ENCODE results near the gene DCUN1D3. TPM values are rescaled to one million over a fixed set of nuclear protein-coding genes. Genes with fewer than 3 reads are reported as not detected.

Gene DCUN1D3
- total and polyA plus RNA-seq, 3 experiments from 2014 or later = 1.4 to 13.2 (median 12.7) TPM

DNA sequence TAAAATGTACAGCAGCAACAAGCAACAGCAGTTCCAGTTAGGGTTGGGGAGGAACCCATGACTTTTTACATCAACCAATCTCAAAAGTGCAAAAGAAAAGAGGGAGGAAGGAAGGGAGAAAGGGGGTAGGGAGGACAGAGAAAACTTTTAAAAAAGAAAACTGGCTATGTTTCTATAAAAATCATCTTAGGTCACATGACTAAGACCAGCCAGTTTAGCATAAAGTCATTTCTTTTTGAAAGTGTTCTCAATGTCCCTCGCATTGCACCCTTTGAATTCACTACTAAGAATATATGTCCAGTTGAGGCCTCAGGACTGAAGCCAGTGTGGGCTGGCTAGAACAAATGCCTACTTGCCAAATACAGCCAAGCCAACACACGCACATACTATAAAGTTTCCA is 28.9 kb downstream of the DCUN1D3 start:
- Mint-ChIP-seq H3K36me3 (peaks cover 0 to 3% (median 0%) of the 10 kb centered on the region in 3 donors), H3K27ac (peak overlapping the region in 1 of 8 donors; percentile 21), H3K4me1 (peaks cover 37 to 46% (median 44%) of the 10 kb centered on the region in 3 donors), H3K9me3 (no peaks in the 10 kb centered on the region), H3K27me3 (no peaks in the 10 kb centered on the region), H3K4me3 (no peak overlapping the region)
- Histone ChIP-seq H3K27ac (ENCODE audit: low read depth, low read length) (no peak overlapping the region), H3K27me3 (ENCODE audit: insufficient read depth, low read length, poor library complexity, severe bottlenecking) (no peaks in the 10 kb centered on the region), H3K4me1 (ENCODE audit: insufficient read depth, low read length) (peaks cover 30% of the 10 kb centered on the region), H3K4me3 (ENCODE audit: low read length) (no peak overlapping the region), H3K36me3 (ENCODE audit: insufficient read depth, low read length) (no peaks in the 10 kb centered on the region), H3K9me3 (ENCODE audit: low read length) (no peaks in the 10 kb centered on the region)
- CTCF ChIA-PET = no interaction called here
- no peak for DNase-seq
- POLR2A ChIA-PET = no interaction called here

DNA sequence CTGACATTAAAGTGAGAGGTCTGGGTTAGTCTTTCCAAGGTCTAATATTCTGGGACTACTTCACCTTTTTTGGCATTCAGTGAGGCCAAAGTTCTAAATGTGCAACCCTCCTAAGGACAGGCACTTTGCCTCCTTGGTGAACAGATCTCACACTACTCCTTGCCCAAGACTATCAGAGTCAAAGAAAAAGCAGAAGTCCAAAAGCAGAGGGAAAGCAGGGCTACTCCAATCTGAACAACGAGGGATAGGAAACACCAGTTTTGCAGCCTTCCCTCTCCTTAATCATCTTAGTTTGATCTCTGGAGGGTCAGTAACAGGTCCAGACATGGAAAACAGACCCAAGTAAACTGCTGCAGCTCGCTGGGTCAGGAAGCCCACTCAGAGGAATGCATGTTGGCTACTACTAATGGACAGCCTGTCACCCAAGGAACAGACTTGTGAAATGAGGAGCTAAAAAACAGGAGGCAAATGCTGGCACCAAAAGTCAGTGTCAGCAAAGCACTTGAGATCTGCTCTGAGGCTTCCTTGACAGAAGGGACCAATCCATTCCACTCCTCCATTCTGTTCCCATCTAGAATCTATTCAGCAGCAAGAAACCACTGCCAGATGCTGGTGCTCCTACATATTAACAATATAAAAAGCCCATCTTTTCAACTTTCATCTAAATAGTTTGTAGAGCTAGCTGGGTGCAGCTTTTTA is 29.9 kb downstream of the DCUN1D3 start:
- Histone ChIP-seq H3K4me3 (ENCODE audit: low read length) (no peak overlapping the region), H3K9me3 (ENCODE audit: low read length) (no peaks in the 10 kb centered on the region), H3K36me3 (ENCODE audit: insufficient read depth, low read length) (no peaks in the 10 kb centered on the region), H3K4me1 (ENCODE audit: insufficient read depth, low read length) (peaks cover 27% of the 10 kb centered on the region), H3K27ac (ENCODE audit: low read depth, low read length) (no peak overlapping the region), H3K27me3 (ENCODE audit: insufficient read depth, low read length, poor library complexity, severe bottlenecking) (no peaks in the 10 kb centered on the region)
- Mint-ChIP-seq H3K4me1 (peaks cover 36 to 50% (median 47%) of the 10 kb centered on the region in 3 donors), H3K27ac (peak overlapping the region in 3 of 8 donors; percentile 21 to 29 (median 23)), H3K9me3 (no peaks in the 10 kb centered on the region), H3K4me3 (no peak overlapping the region), H3K27me3 (no peaks in the 10 kb centered on the region), H3K36me3 (peaks cover 0 to 3% (median 0%) of the 10 kb centered on the region in 3 donors)
- CTCF ChIA-PET = no interaction called here
- DNase-seq = no peak
- POLR2A ChIA-PET = no interaction called here

GRCh38 chr16:20868890-20869289 is 31.3 kb downstream of the DCUN1D3 start:
- no peaks in the 10 kb centered on the region for H3K36me3 ChIP-seq (ENCODE audit: insufficient read depth, low read length)
- Mint-ChIP-seq H3K27ac (peak overlapping the region in 2 of 8 donors; percentile 34 to 42), H3K27me3 (no peaks in the 10 kb centered on the region), H3K36me3 (peaks cover 0 to 3% (median 0%) of the 10 kb centered on the region in 3 donors), H3K4me1 (peaks cover 30 to 43% (median 43%) of the 10 kb centered on the region in 3 donors), H3K4me3 (no peak overlapping the region), H3K9me3 (no peaks in the 10 kb centered on the region)
- ChIA-PET POLR2A (no interaction called here), CTCF (interaction anchor here (1.7 kb wide), 1 partner anchor 18 kb away, joined by 4 read pairs; no protein-coding TSS in a partner anchor)
- no peak for DNase-seq
- no peaks in the 10 kb centered on the region for H3K27me3 ChIP-seq (ENCODE audit: insufficient read depth, low read length, poor library complexity, severe bottlenecking)
- no peak overlapping the region for H3K4me3 ChIP-seq (ENCODE audit: low read length)
- H3K4me1 ChIP-seq (ENCODE audit: insufficient read depth, low read length) = peaks cover 14% of the 10 kb centered on the region
- no peak overlapping the region for H3K27ac ChIP-seq (ENCODE audit: low read depth, low read length)
- H3K9me3 ChIP-seq (ENCODE audit: low read length) = no peaks in the 10 kb centered on the region

DNA sequence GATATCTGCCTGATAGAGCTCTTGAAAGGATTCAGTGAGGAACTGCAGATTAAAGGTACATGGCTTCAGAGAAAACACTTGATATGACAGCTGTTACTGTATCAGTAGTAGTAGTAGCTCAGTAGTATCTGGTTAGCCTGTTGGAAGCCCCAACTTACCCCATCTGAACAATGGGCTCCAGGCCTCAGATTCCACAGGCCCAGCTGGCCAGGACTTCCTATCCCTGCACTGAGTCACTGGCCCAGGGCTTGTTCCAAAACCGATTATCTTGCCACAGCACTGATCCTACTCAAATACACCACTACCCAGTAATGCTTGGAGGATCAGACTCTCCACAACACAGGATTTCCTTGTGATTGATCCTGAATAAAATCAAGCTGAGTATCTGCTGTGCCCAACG is 32.6 kb downstream of the DCUN1D3 start:
- Mint-ChIP-seq H3K9me3 (no peaks in the 10 kb centered on the region), H3K4me1 (peaks cover 22 to 37% (median 35%) of the 10 kb centered on the region in 3 donors), H3K27ac (no peak overlapping the region), H3K4me3 (no peak overlapping the region), H3K36me3 (peaks cover 0 to 3% (median 3%) of the 10 kb centered on the region in 3 donors), H3K27me3 (no peaks in the 10 kb centered on the region)
- Histone ChIP-seq H3K4me3 (ENCODE audit: low read length) (no peak overlapping the region), H3K9me3 (ENCODE audit: low read length) (no peaks in the 10 kb centered on the region), H3K4me1 (ENCODE audit: insufficient read depth, low read length) (peaks cover 2% of the 10 kb centered on the region), H3K27me3 (ENCODE audit: insufficient read depth, low read length, poor library complexity, severe bottlenecking) (no peaks in the 10 kb centered on the region), H3K36me3 (ENCODE audit: insufficient read depth, low read length) (no peaks in the 10 kb centered on the region), H3K27ac (ENCODE audit: low read depth, low read length) (no peak overlapping the region)
- ChIA-PET POLR2A (no interaction called here), CTCF (interaction anchor here (1.7 kb wide), 1 partner anchor 17 kb away, joined by 4 read pairs; no protein-coding TSS in a partner anchor)
- no peak for DNase-seq

- H3K36me3 ChIP-seq (ENCODE audit: insufficient read depth, low read length) = no peaks in the 10 kb centered on the region
- H3K27ac ChIP-seq (ENCODE audit: low read depth, low read length) = no peak overlapping the region
- Mint-ChIP-seq H3K4me1 (peaks cover 19 to 30% (median 28%) of the 10 kb centered on the region in 3 donors), H3K36me3 (peaks cover 0 to 9% (median 3%) of the 10 kb centered on the region in 3 donors), H3K4me3 (no peak overlapping the region), H3K9me3 (no peaks in the 10 kb centered on the region), H3K27ac (peak overlapping the region in 1 of 8 donors; percentile 7), H3K27me3 (no peaks in the 10 kb centered on the region)
- H3K4me3 ChIP-seq (ENCODE audit: low read length) = no peak overlapping the region
- H3K9me3 ChIP-seq (ENCODE audit: low read length) = no peaks in the 10 kb centered on the region
- DNase-seq = no peak
- no peaks in the 10 kb centered on the region for H3K4me1 ChIP-seq (ENCODE audit: insufficient read depth, low read length)
- CTCF ChIA-PET = interaction anchor here (0.9 to 4.1 kb wide), 2 partner anchors 8 to 17 kb away, joined by 3 to 22 read pairs; no protein-coding TSS in a partner anchor
- POLR2A ChIA-PET = no interaction called here
- no peaks in the 10 kb centered on the region for H3K27me3 ChIP-seq (ENCODE audit: insufficient read depth, low read length, poor library complexity, severe bottlenecking)
Observed at GRCh38 chr16:20866801-20867200, 33.4 kb downstream of the DCUN1D3 start.

DNA sequence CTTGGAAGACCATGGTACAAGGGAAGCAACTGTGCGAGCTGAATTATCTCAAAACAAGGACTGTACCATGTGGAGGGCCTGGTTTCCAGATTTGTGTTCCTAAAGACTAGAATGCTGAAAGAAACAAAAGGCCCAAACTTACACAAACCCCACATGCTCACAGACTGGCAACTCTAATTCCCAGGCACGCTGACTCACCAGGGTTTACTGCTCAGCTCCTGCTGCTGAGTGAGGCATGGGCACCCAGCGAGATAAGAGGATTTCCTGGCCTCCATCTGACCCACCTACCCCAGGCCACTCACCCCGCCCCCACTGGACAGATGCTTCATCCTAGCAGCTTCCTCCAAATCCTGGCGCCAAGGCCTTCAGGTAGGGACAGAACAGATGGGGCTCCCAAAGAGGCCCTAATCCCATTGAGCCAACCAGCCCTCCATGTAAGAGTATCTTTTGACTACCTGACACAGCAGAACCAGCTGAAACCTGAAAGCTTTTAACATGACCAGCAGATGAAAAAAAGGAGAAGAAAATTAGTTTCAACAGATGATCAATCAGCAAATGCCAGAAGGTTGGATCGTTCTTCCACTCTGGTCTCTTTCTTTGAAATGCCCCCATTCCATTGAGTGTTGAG is 33.9 kb downstream of the DCUN1D3 start:
- H3K36me3 Mint-ChIP-seq = peaks cover 0 to 15% (median 3%) of the 10 kb centered on the region in 3 donors
- no peak overlapping the region for H3K4me3 ChIP-seq (ENCODE audit: low read length)
- no peaks in the 10 kb centered on the region for H3K9me3 Mint-ChIP-seq
- no peaks in the 10 kb centered on the region for H3K27me3 ChIP-seq (ENCODE audit: insufficient read depth, low read length, poor library complexity, severe bottlenecking)
- no peaks in the 10 kb centered on the region for H3K27me3 Mint-ChIP-seq
- no peaks in the 10 kb centered on the region for H3K36me3 ChIP-seq (ENCODE audit: insufficient read depth, low read length)
- H3K4me1 ChIP-seq (ENCODE audit: insufficient read depth, low read length) = no peaks in the 10 kb centered on the region
- no peak overlapping the region for H3K27ac Mint-ChIP-seq
- no peak overlapping the region for H3K27ac ChIP-seq (ENCODE audit: low read depth, low read length)
- no peak overlapping the region for H3K4me3 Mint-ChIP-seq
- no peak for DNase-seq
- H3K9me3 ChIP-seq (ENCODE audit: low read length) = no peaks in the 10 kb centered on the region
- CTCF ChIA-PET = interaction anchor here (0.9 to 4.1 kb wide), 2 partner anchors 8 to 16 kb away, joined by 3 to 22 read pairs; no protein-coding TSS in a partner anchor
- peaks cover 19 to 30% (median 27%) of the 10 kb centered on the region in 3 donors for H3K4me1 Mint-ChIP-seq
- POLR2A ChIA-PET = no interaction called here

DNA sequence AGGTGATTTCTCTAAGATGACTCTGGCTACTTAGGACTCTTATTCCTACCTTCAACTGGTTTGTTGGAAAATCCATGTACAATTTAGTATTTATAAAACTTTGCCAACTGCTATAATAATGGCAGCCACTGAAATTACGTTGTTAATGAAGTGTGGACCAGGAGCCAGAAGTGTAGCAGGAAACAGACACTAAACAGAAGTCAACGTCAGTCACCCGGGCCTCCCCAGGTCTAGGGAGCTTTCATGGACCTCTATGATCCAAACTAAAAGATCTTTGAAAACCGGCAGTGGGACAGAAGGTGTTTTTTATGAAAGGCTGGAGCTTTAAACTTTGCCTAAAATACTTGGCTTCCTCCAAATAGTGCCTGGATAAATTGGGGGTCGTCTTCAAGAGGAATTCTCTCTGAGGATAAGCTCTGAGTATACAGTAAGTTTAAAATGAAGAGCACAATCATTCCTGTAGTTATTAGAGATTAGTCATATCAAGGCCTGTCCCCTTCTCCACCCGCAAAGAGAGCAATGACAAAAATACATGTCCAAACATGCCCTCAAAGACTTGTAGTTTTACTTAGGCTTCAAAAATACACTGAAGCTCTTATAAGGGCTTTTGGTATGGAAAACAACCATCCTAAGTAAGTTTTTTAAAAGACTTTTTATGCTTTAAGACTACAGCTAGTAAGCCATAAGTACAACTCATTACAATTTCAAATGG is 34.6 kb downstream of the DCUN1D3 start:
- no peak overlapping the region for H3K4me3 Mint-ChIP-seq
- Histone ChIP-seq H3K4me3 (ENCODE audit: low read length) (no peak overlapping the region), H3K27me3 (ENCODE audit: insufficient read depth, low read length, poor library complexity, severe bottlenecking) (no peaks in the 10 kb centered on the region), H3K36me3 (ENCODE audit: insufficient read depth, low read length) (no peaks in the 10 kb centered on the region), H3K4me1 (ENCODE audit: insufficient read depth, low read length) (no peaks in the 10 kb centered on the region), H3K9me3 (ENCODE audit: low read length) (no peaks in the 10 kb centered on the region), H3K27ac (ENCODE audit: low read depth, low read length) (no peak overlapping the region)
- ChIA-PET CTCF (interaction anchor here (4.1 kb wide), 1 partner anchor 16 kb away, joined by 22 read pairs; no protein-coding TSS in a partner anchor), POLR2A (no interaction called here)
- no peak overlapping the region for H3K27ac Mint-ChIP-seq
- peaks cover 19 to 30% (median 27%) of the 10 kb centered on the region in 3 donors for H3K4me1 Mint-ChIP-seq
- no peaks in the 10 kb centered on the region for H3K9me3 Mint-ChIP-seq
- DNase-seq = no peak
- H3K36me3 Mint-ChIP-seq = peaks cover 0 to 18% (median 5%) of the 10 kb centered on the region in 3 donors
- no peaks in the 10 kb centered on the region for H3K27me3 Mint-ChIP-seq
